HepG2 (cell line): ENCODE results near the gene CXADR. TPM values are rescaled to one million over a fixed set of nuclear protein-coding genes. Genes with fewer than 3 reads are reported as not detected.
A peak's percentile ranks its signal among the peaks of the same experiment; 100 is the strongest.

Experiments
- FLYWCH1 ChIP-seq: sonication (generic); formaldehyde crosslinking; IDR thresholded peaks from 2 replicates; pipeline ENCODE4 v1.8.1; 2023; ENCODE audit warnings: mild to moderate bottlenecking, missing genetic modification reagents
- HMG20B ChIP-seq: conservative IDR thresholded peaks from 2 replicates; pipeline ENCODE4 v1.6.1; 2016; ENCODE audit warnings: missing genetic modification reagents, missing compliant biosample characterization
- KLF12 ChIP-seq: sonication (generic); formaldehyde crosslinking; IDR thresholded peaks from 2 replicates; pipeline ENCODE4 v1.4.0; 2020; ENCODE audit warnings: missing genetic modification reagents, borderline replicate concordance
- KLF16 ChIP-seq, 2 experiments: sonication (generic) in 1 of 2; formaldehyde crosslinking in 1 of 2; IDR thresholded peaks; 2 replicates each; pipeline versions ENCODE4 v1.6.1 to v1.8.0; 2016 to 2023; ENCODE audit warnings: missing genetic modification reagents in 2 of 2, missing compliant biosample characterization in 1 of 2
- MIER3 ChIP-seq: IDR thresholded peaks from 2 replicates; pipeline ENCODE4 v1.6.1; 2016; ENCODE audit warnings: missing compliant biosample characterization, borderline replicate concordance
- NONO ChIP-seq, 2 experiments: fragments of 450-650 bp in 1 of 2; sonication (generic) in 1 of 2; formaldehyde crosslinking in 1 of 2; IDR thresholded peaks in 1 of 2; conservative IDR thresholded peaks in 1 of 2; 2 replicates each; pipeline versions ENCODE4 v1.6.1 to v1.8.0; 2017 to 2022; ENCODE audit warnings: mild to moderate bottlenecking in 1 of 2, missing genetic modification reagents in 1 of 2, moderate library complexity in 1 of 2
- PPARG ChIP-seq: conservative IDR thresholded peaks from 2 replicates; pipeline ENCODE4 v1.6.1; 2016; ENCODE audit warnings: missing biosample characterization, missing genetic modification reagents
- PRDM10 ChIP-seq: sonication (generic); formaldehyde crosslinking; IDR thresholded peaks from 2 replicates; pipeline ENCODE4 v1.4.0; 2020; ENCODE audit warnings: low read depth, missing genetic modification reagents
- PRMT3 ChIP-seq: sonication (generic); formaldehyde crosslinking; IDR thresholded peaks from 2 replicates; pipeline ENCODE4 v1.8.1; 2022; ENCODE audit warnings: low read depth, mild to moderate bottlenecking, moderate library complexity, missing genetic modification reagents, borderline replicate concordance
- RBM39 ChIP-seq: fragments of 200-400 bp; formaldehyde crosslinking; IDR thresholded peaks from one replicate; pipeline ENCODE4 v1.6.1; 2018; ENCODE audit warnings: antibody characterized with exemption, mild to moderate bottlenecking, low read depth, low read length; ENCODE audit not compliant: poor library complexity, severe bottlenecking
- SAFB2 ChIP-seq: sonication (generic); formaldehyde crosslinking; IDR thresholded peaks from 2 replicates; pipeline ENCODE4 v1.5.1; 2020; ENCODE audit warnings: missing genetic modification reagents, low read depth, mild to moderate bottlenecking, borderline replicate concordance
- TBX3 ChIP-seq: fragments of 450-650 bp; IDR thresholded peaks from 2 replicates; pipeline ENCODE4 v1.6.1; 2017; ENCODE audit warnings: antibody characterized with exemption, mild to moderate bottlenecking, inconsistent platforms, borderline replicate concordance
- YEATS2 ChIP-seq: sonication (generic); formaldehyde crosslinking; IDR thresholded peaks from 2 replicates; pipeline ENCODE4 v1.4.0; 2020; ENCODE audit warnings: missing genetic modification reagents, borderline replicate concordance
- ZGPAT ChIP-seq: IDR thresholded peaks from 2 replicates; pipeline ENCODE4 v1.6.1; 2016; ENCODE audit warnings: mild to moderate bottlenecking
- polyA plus RNA-seq, 8 experiments: library from polyadenylated mRNA; depleted of rRNA in 3 of 8; stranded (reverse) in 7 of 8; unstranded in 1 of 8; fragments of >200 nt; fragmentation: Illumina TruSeq in 4 of 8; extraction: Trizol in 4 of 8; gene quantifications; 2 replicates each; pipeline versions ENCODE4 v1.2.1 to v1.2.3, GENCODE V29; 2011 to 2016; ENCODE audit warnings: low read depth in 4 of 8, missing spikeins in 1 of 8, mixed read lengths in 1 of 8; ENCODE audit not compliant: insufficient read depth in 1 of 8
- total RNA-seq, 5 experiments: library from RNA; depleted of rRNA; stranded (reverse); fragments of >200 nt; fragmentation: Illumina TruSeq; extraction: Trizol; gene quantifications; 2 replicates each; pipeline ENCODE4 v1.2.3, GENCODE V29; 2016; ENCODE audit warnings: low read depth in 1 of 5
- TF ChIP-seq, protein P1 (sequence below): sonication (generic); formaldehyde crosslinking; IDR thresholded peaks from 2 replicates; pipeline ENCODE4 v1.4.0; 2020; ENCODE audit warnings: mild to moderate bottlenecking, missing genetic modification reagents
- TF ChIP-seq, protein P2 (sequence below): IDR thresholded peaks from 2 replicates; pipeline ENCODE4 v1.6.1; 2016; ENCODE audit warnings: low read depth
- TF ChIP-seq, protein P3 (sequence below): fragments of 450-650 bp; IDR thresholded peaks from 2 replicates; pipeline ENCODE4 v1.6.1; 2017

CXADR gene
- total and polyA plus RNA-seq, 2 of the 13 experiments (the other 11 are each of a cell fraction or from before 2014, with no cell fraction given) = 86.8 to 110 TPM

GRCh38 chr21:17501107-17502006 lies 11.5 kb upstream of the CXADR start (continued):
- TF ChIP-seq PRDM10 (0 out of 2 replicates have a peak, but pooled peaks have one; percentile 31), TBX3 (peak; percentile 96), NONO (IDR thresholded peaks at IDR 0.05) (no peak), NONO (CRISPR knock-in tag; conservative IDR thresholded peaks at IDR 0.05) (no peak), FLYWCH1 (no peak), MIER3 (peak; percentile 90; the same call in 1 of the 2 replicates), SAFB2 (CRISPR knock-in tag) (no peak), PRMT3 (CRISPR knock-in tag) (no peak), YEATS2 (CRISPR knock-in tag) (peak; percentile 23; the same call in 1 of the 2 replicates), KLF16 (CRISPR knock-in tag; IDR thresholded peaks at IDR 0.05) (peak in 1 of 2 experiments; percentile 84; a peak in 1 of 4 replicates), PPARG (CRISPR knock-in tag) (peak; percentile 68), RBM39 (no peak), HMG20B (CRISPR knock-in tag) (peak; percentile 88), ZGPAT (CRISPR knock-in tag) (peak; percentile 85), KLF12 (CRISPR knock-in tag) (peak; percentile 78; the same call in 1 of the 2 replicates)
- TF ChIP-seq, protein P1, sequence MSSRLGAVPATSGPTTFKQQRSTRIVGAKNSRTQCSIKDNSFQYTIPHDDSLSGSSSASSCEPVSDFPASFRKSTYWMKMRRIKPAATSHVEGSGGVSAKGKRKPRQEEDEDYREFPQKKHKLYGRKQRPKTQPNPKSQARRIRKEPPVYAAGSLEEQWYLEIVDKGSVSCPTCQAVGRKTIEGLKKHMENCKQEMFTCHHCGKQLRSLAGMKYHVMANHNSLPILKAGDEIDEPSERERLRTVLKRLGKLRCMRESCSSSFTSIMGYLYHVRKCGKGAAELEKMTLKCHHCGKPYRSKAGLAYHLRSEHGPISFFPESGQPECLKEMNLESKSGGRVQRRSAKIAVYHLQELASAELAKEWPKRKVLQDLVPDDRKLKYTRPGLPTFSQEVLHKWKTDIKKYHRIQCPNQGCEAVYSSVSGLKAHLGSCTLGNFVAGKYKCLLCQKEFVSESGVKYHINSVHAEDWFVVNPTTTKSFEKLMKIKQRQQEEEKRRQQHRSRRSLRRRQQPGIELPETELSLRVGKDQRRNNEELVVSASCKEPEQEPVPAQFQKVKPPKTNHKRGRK (CRISPR knock-in tag) = 0 out of 2 replicates have a peak, but pooled peaks have one; percentile 31
- TF ChIP-seq, protein P2, sequence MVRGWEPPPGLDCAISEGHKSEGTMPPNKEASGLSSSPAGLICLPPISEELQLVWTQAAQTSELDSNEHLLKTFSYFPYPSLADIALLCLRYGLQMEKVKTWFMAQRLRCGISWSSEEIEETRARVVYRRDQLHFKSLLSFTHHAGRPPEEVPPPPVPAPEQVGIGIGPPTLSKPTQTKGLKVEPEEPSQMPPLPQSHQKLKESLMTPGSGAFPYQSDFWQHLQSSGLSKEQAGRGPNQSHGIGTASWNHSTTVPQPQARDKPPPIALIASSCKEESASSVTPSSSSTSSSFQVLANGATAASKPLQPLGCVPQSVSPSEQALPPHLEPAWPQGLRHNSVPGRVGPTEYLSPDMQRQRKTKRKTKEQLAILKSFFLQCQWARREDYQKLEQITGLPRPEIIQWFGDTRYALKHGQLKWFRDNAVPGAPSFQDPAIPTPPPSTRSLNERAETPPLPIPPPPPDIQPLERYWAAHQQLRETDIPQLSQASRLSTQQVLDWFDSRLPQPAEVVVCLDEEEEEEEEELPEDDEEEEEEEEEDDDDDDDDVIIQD (CRISPR knock-in tag) = peak; percentile 52; the same call in 1 of the 2 replicates
- TF ChIP-seq, protein P3, sequence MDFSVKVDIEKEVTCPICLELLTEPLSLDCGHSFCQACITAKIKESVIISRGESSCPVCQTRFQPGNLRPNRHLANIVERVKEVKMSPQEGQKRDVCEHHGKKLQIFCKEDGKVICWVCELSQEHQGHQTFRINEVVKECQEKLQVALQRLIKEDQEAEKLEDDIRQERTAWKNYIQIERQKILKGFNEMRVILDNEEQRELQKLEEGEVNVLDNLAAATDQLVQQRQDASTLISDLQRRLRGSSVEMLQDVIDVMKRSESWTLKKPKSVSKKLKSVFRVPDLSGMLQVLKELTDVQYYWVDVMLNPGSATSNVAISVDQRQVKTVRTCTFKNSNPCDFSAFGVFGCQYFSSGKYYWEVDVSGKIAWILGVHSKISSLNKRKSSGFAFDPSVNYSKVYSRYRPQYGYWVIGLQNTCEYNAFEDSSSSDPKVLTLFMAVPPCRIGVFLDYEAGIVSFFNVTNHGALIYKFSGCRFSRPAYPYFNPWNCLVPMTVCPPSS = no peak
